GM23338 (cell line): ENCODE measurements around the gene SLC35D2. TPM values are rescaled to one million over a fixed set of nuclear protein-coding genes. Genes with fewer than 3 reads are reported as not detected.

Experiments used
- ATAC-seq: fragments of 200-7000 bp; cut with Tn5 transposase; 3 replicates; pipeline ENCODE4 v1.9.1; 2020
- DNase-seq: peaks from one replicate; pipeline ENCODE4 v3.0.0-alpha.2; 2015; ENCODE audit warnings: low spot score
- H2AFZ ChIP-seq: fragments of 200-600 bp; sonication (generic); 2 replicates; pipeline ENCODE4 v1.8.0; 2016; ENCODE audit warnings: antibody characterized with exemption, mild to moderate bottlenecking, moderate library complexity
- H3F3A ChIP-seq: fragments of 200-600 bp; sonication (generic); replicated peaks from 2 replicates; pipeline ENCODE4 v1.8.0; 2017; ENCODE audit warnings: antibody characterized with exemption, mixed run types, low read depth
- H3K27ac ChIP-seq: fragments of 200-600 bp; sonication (generic); 2 replicates; pipeline ENCODE4 v1.6.1; 2016; ENCODE audit warnings: low read depth
- H3K27me3 ChIP-seq: fragments of 200-600 bp; sonication (generic); 2 replicates; pipeline ENCODE4 v1.8.0; 2016; ENCODE audit warnings: mild to moderate bottlenecking, mixed run types, moderate library complexity; ENCODE audit not compliant: insufficient read depth
- H3K36me3 ChIP-seq: fragments of 200-600 bp; sonication (generic); 2 replicates; pipeline ENCODE4 v1.8.0; 2016; ENCODE audit warnings: mild to moderate bottlenecking; ENCODE audit not compliant: insufficient read depth
- H3K4me1 ChIP-seq: fragments of 200-600 bp; sonication (generic); 2 replicates; pipeline ENCODE4 v1.8.0; 2016; ENCODE audit warnings: mild to moderate bottlenecking, moderate library complexity; ENCODE audit not compliant: insufficient read depth
- H3K4me2 ChIP-seq: fragments of 200-600 bp; sonication (generic); 2 replicates; pipeline ENCODE4 v1.7.1; 2017; ENCODE audit warnings: mixed run types
- H3K4me3 ChIP-seq: fragments of 200-600 bp; sonication (generic); 2 replicates; pipeline ENCODE4 v1.6.1; 2016; ENCODE audit warnings: mixed run types
- H3K79me2 ChIP-seq: fragments of 200-600 bp; sonication (generic); replicated peaks from 2 replicates; pipeline ENCODE4 v1.8.0; 2017; ENCODE audit warnings: mild to moderate bottlenecking; ENCODE audit not compliant: insufficient read depth
- H3K9me2 ChIP-seq: fragments of 200-600 bp; sonication (generic); 2 replicates; pipeline ENCODE4 v1.8.0; 2017; ENCODE audit not compliant: insufficient read depth
- H4K20me1 ChIP-seq: fragments of 200-600 bp; sonication (generic); replicated peaks from 2 replicates; pipeline ENCODE4 v1.8.0; 2017; ENCODE audit warnings: mild to moderate bottlenecking; ENCODE audit not compliant: insufficient read depth
- H3K27ac Mint-ChIP-seq: 2 replicates; pipeline ENCODE4 v1.8.0; 2020; ENCODE audit warnings: inconsistent platforms, mild to moderate bottlenecking, moderate library complexity, mixed read lengths
- H3K27me3 Mint-ChIP-seq: 3 replicates; pipeline ENCODE4 v1.8.0; 2022; ENCODE audit warnings: low read depth, mild to moderate bottlenecking, moderate library complexity, mixed read lengths, inconsistent platforms; ENCODE audit not compliant: insufficient read depth, poor library complexity
- H3K36me3 Mint-ChIP-seq: 3 replicates; pipeline ENCODE4 v1.8.0; 2021; ENCODE audit warnings: low read depth, mild to moderate bottlenecking, inconsistent platforms, moderate library complexity, mixed read lengths
- H3K4me1 Mint-ChIP-seq: 3 replicates; pipeline ENCODE4 v1.8.0; 2020; ENCODE audit warnings: mild to moderate bottlenecking, inconsistent platforms, mixed read lengths
- H3K4me3 Mint-ChIP-seq: 3 replicates; pipeline ENCODE4 v1.8.0; 2021; ENCODE audit warnings: moderate library complexity, mild to moderate bottlenecking, inconsistent platforms, mixed read lengths
- H3K9me3 Mint-ChIP-seq: 3 replicates; pipeline ENCODE4 v1.8.0; 2020; ENCODE audit warnings: moderate library complexity, mild to moderate bottlenecking, inconsistent platforms, mixed read lengths
- CREB1 ChIP-seq: fragments of 250-450 bp; sonication (Bioruptor Pico); IDR thresholded peaks from 2 replicates; pipeline ENCODE4 v1.5.0; 2020; ENCODE audit warnings: low read depth, mild to moderate bottlenecking, moderate library complexity
- CTCF ChIP-seq, 2 experiments: fragments of 200-600 bp in 1 of 2; sonication (generic) in 1 of 2; conservative IDR thresholded peaks; 2 replicates each; pipeline versions ENCODE4 v1.5.1 to v1.6.1; 2016 to 2017; ENCODE audit warnings: antibody characterized with exemption in 2 of 2, low read depth in 2 of 2, mild to moderate bottlenecking in 2 of 2, moderate library complexity in 1 of 2
- ETS1 ChIP-seq: IDR thresholded peaks from 2 replicates; pipeline ENCODE4 v1.6.1; 2016; ENCODE audit warnings: antibody characterized with exemption
- EZH2 ChIP-seq: fragments of 200-600 bp; sonication (generic); IDR thresholded peaks from one replicate; pipeline ENCODE4 v1.8.0; 2017; ENCODE audit warnings: antibody characterized with exemption, mild to moderate bottlenecking, low read depth; ENCODE audit not compliant: unreplicated experiment
- EZH2phosphoT487 ChIP-seq: fragments of 200-600 bp; sonication (generic); IDR thresholded peaks from one replicate; pipeline ENCODE4 v1.8.1; 2018; ENCODE audit warnings: antibody characterized with exemption; ENCODE audit not compliant: unreplicated experiment
- JUNB ChIP-seq: IDR thresholded peaks from one replicate; pipeline ENCODE4 v1.6.1; 2016; ENCODE audit warnings: antibody characterized with exemption; ENCODE audit not compliant: unreplicated experiment
- NANOG ChIP-seq: IDR thresholded peaks from 2 replicates; pipeline ENCODE4 v1.6.1; 2016; ENCODE audit warnings: antibody characterized with exemption, borderline replicate concordance
- POLR2AphosphoS5 ChIP-seq: IDR thresholded peaks from 2 replicates; pipeline ENCODE4 v1.6.1; 2016; ENCODE audit warnings: antibody characterized with exemption, low read depth
- REST ChIP-seq: IDR thresholded peaks from one replicate; pipeline ENCODE4 v1.6.1; 2018; ENCODE audit warnings: antibody characterized with exemption; ENCODE audit not compliant: unreplicated experiment
- STAT1 ChIP-seq: IDR thresholded peaks from one replicate; pipeline ENCODE4 v1.6.1; 2016; ENCODE audit warnings: antibody characterized with exemption; ENCODE audit not compliant: unreplicated experiment
- ZNF114 ChIP-seq: fragments of 250-450 bp; sonication (Bioruptor Pico); IDR thresholded peaks from 2 replicates; pipeline ENCODE4 v1.5.0; 2020; ENCODE audit warnings: mild to moderate bottlenecking, moderate library complexity
- ZNF331 ChIP-seq: fragments of 250-450 bp; sonication (Bioruptor Pico); IDR thresholded peaks from 2 replicates; pipeline ENCODE4 v1.5.0; 2020; ENCODE audit warnings: low read depth, mild to moderate bottlenecking, moderate library complexity
- ZNF462 ChIP-seq: fragments of 250-450 bp; sonication (Bioruptor Pico); IDR thresholded peaks from 2 replicates; pipeline ENCODE4 v1.5.0; 2020; ENCODE audit warnings: mild to moderate bottlenecking, moderate library complexity
- polyA plus RNA-seq: library from polyadenylated mRNA; unstranded; fragments of >200 nt; fragmentation: Nextera tagmentation; extraction: Ambion mirVana; gene quantifications from 2 replicates; pipeline ENCODE4 v1.2.1, GENCODE V29; 2016
- total RNA-seq: library from RNA; depleted of rRNA; stranded (reverse); fragments of >200 nt; shearing (Covaris generic); gene quantifications from 2 replicates; pipeline ENCODE4 v1.2.3, GENCODE V29; 2014

Gene SLC35D2
- total and polyA plus RNA-seq, 2 experiments from 2014 or later, result 8.2 to 14.4 TPM

- Histone ChIP-seq H3F3A (no peaks in the 10 kb centered on the region), H3K9me2 (no peaks in the 10 kb centered on the region), H3K27me3 (no peaks in the 10 kb centered on the region), H3K36me3 (peaks cover 26% of the 10 kb centered on the region; the same call in 1 of the 2 replicates), H3K4me3 (no peak overlapping the region), H3K79me2 (no peaks in the 10 kb centered on the region), H3K4me2 (no peak overlapping the region), H3K27ac (no peak overlapping the region), H4K20me1 (no peaks in the 10 kb centered on the region), H2AFZ (no peak overlapping the region), H3K4me1 (peaks cover 29% of the 10 kb centered on the region)
- ATAC-seq (no peak), DNase-seq (no peak)
- Mint-ChIP-seq H3K27ac (no peak overlapping the region), H3K36me3 (peaks cover 54% of the 10 kb centered on the region), H3K27me3 (peaks cover 1% of the 10 kb centered on the region), H3K4me1 (peaks cover 19% of the 10 kb centered on the region), H3K4me3 (no peak overlapping the region), H3K9me3 (no peaks in the 10 kb centered on the region)
- TF ChIP-seq ETS1 (no peak), POLR2AphosphoS5 (no peak), JUNB (no peak), CREB1 (no peak), ZNF114 (no peak), EZH2 (no peak), EZH2phosphoT487 (no peak), ZNF331 (CRISPR knock-in tag) (no peak), CTCF (conservative IDR thresholded peaks at IDR 0.05; ENCODE audit: low read depth in 2 of 2) (no peak), STAT1 (no peak), REST (no peak), ZNF462 (CRISPR knock-in tag) (no peak), NANOG (no peak)
Measured at GRCh38 chr9:96392263-96392662, 8.8 kb upstream of the SLC35D2 start.
